Fibroblast of skin of right biceps (primary cell): Measurements from ENCODE around the gene IFNK.

ENCODE experiments used
- DNase-seq: peaks from one replicate; pipeline ENCODE4 v3.0.0-alpha.2; 2013

The IFNK gene

GRCh38 chr9:27573634-27574590, 49.8 kb downstream of the IFNK start:
- peak; percentile 99 for DNase-seq
